ENCODE results near the gene ZFYVE28.

The ZFYVE28 gene

GRCh38 chr4:2356123-2357069 lies 62.0 kb downstream of the ZFYVE28 start:
- H4K20me1 ChIP-seq, result no peaks in the 10 kb centered on the region
- peaks cover 46% of the 10 kb centered on the region for H3K4me1 ChIP-seq
- no peak for TF ChIP-seq Cebpa-rat (IDR thresholded peaks at IDR 0.05)
- no peaks in the 10 kb centered on the region for H3K27me3 ChIP-seq
- no peak overlapping the region for H3K9ac ChIP-seq
- H3K4me2 ChIP-seq, result no peak overlapping the region
- no peaks in the 10 kb centered on the region for H3K9me3 ChIP-seq
- peak overlapping the region; percentile 18; the same call in 1 of the 2 replicates for H3K27ac ChIP-seq
- no peak overlapping the region for H3K4me3 ChIP-seq
- no peaks in the 10 kb centered on the region for H3K36me3 ChIP-seq

- H3K4me2 ChIP-seq, result peak overlapping the region; percentile 74
- H3K9me3 ChIP-seq, result no peaks in the 10 kb centered on the region
- no peak overlapping the region for H3K27ac ChIP-seq
- H3K4me3 ChIP-seq, result no peak overlapping the region
- no peak for TF ChIP-seq Cebpa-rat (IDR thresholded peaks at IDR 0.05)
- H3K27me3 ChIP-seq, result no peaks in the 10 kb centered on the region
- no peaks in the 10 kb centered on the region for H4K20me1 ChIP-seq
- peaks cover 46% of the 10 kb centered on the region for H3K4me1 ChIP-seq
- H3K9ac ChIP-seq, result no peak overlapping the region
- H3K36me3 ChIP-seq, result no peaks in the 10 kb centered on the region
These were observed 63.7 kb downstream of the ZFYVE28 start for GRCh38 chr4:2354760-2355159.

GRCh38 chr4:2354118-2354517 lies 64.3 kb downstream of the ZFYVE28 start:
- H3K9ac ChIP-seq, result no peak overlapping the region

GRCh38 chr4:2353222-2354107 lies 65.0 kb downstream of the ZFYVE28 start:
- H3K36me3 ChIP-seq, result no peaks in the 10 kb centered on the region
- no peaks in the 10 kb centered on the region for H3K9me3 ChIP-seq
- H3K4me2 ChIP-seq, result peak overlapping the region; percentile 74
- H4K20me1 ChIP-seq, result no peaks in the 10 kb centered on the region
- H3K27me3 ChIP-seq, result no peaks in the 10 kb centered on the region
- H3K27ac ChIP-seq, result peak overlapping the region; percentile 51; the same call in 1 of the 2 replicates
- H3K4me3 ChIP-seq, result no peak overlapping the region
- H3K9ac ChIP-seq, result no peak overlapping the region
- H3K4me1 ChIP-seq, result peaks cover 46% of the 10 kb centered on the region
- TF ChIP-seq Cebpa-rat (IDR thresholded peaks at IDR 0.05), result no peak

More at GRCh38 chr4:2354118-2354517, 64.3 kb downstream of the ZFYVE28 start:
- Histone ChIP-seq H3K4me1 (peaks cover 46% of the 10 kb centered on the region), H3K27me3 (no peaks in the 10 kb centered on the region), H3K9me3 (no peaks in the 10 kb centered on the region), H3K27ac (peak overlapping the region; percentile 51; the same call in 1 of the 2 replicates), H3K4me3 (no peak overlapping the region), H3K4me2 (peak overlapping the region; percentile 74), H4K20me1 (no peaks in the 10 kb centered on the region), H3K36me3 (no peaks in the 10 kb centered on the region)
- TF ChIP-seq Cebpa-rat (IDR thresholded peaks at IDR 0.05), result no peak

- Histone ChIP-seq H3K36me3 (no peaks in the 10 kb centered on the region), H3K4me3 (no peak overlapping the region), H4K20me1 (no peaks in the 10 kb centered on the region), H3K9me3 (no peaks in the 10 kb centered on the region), H3K9ac (no peak overlapping the region), H3K4me2 (peak overlapping the region; percentile 74), H3K27me3 (no peaks in the 10 kb centered on the region), H3K27ac (peak overlapping the region; percentile 51; the same call in 1 of the 2 replicates), H3K4me1 (peaks cover 46% of the 10 kb centered on the region)
- TF ChIP-seq Cebpa-rat (IDR thresholded peaks at IDR 0.05), result no peak
These were observed 65.7 kb downstream of the ZFYVE28 start for GRCh38 chr4:2352729-2353221.

- H4K20me1 ChIP-seq, result no peaks in the 10 kb centered on the region
- TF ChIP-seq Cebpa-rat (IDR thresholded peaks at IDR 0.05), result no peak
- H3K36me3 ChIP-seq, result no peaks in the 10 kb centered on the region
- no peak overlapping the region for H3K4me3 ChIP-seq
- peaks cover 1% of the 10 kb centered on the region for H3K9me3 ChIP-seq
- H3K9ac ChIP-seq, result no peak overlapping the region
- no peaks in the 10 kb centered on the region for H3K27me3 ChIP-seq
- peaks cover 42% of the 10 kb centered on the region for H3K4me1 ChIP-seq
- H3K4me2 ChIP-seq, result peak overlapping the region; percentile 74
- H3K27ac ChIP-seq, result no peak overlapping the region
These were observed 66.3 kb downstream of the ZFYVE28 start for GRCh38 chr4:2352171-2352570.

GRCh38 chr4:2350982-2351381 lies 67.5 kb downstream of the ZFYVE28 start:
- no peaks in the 10 kb centered on the region for H4K20me1 ChIP-seq
- no peak overlapping the region for H3K4me3 ChIP-seq
- no peak overlapping the region for H3K4me2 ChIP-seq
- no peak overlapping the region for H3K27ac ChIP-seq
- H3K9me3 ChIP-seq, result peaks cover 11% of the 10 kb centered on the region
- peaks cover 39% of the 10 kb centered on the region for H3K4me1 ChIP-seq
- no peaks in the 10 kb centered on the region for H3K36me3 ChIP-seq
- no peak for TF ChIP-seq Cebpa-rat (IDR thresholded peaks at IDR 0.05)
- no peak overlapping the region for H3K9ac ChIP-seq
- H3K27me3 ChIP-seq, result no peaks in the 10 kb centered on the region

- no peaks in the 10 kb centered on the region for H3K36me3 ChIP-seq
- peaks cover 17% of the 10 kb centered on the region for H3K9me3 ChIP-seq
- H3K27ac ChIP-seq, result no peak overlapping the region
- no peak for TF ChIP-seq Cebpa-rat (IDR thresholded peaks at IDR 0.05)
- H3K27me3 ChIP-seq, result no peaks in the 10 kb centered on the region
- H3K9ac ChIP-seq, result no peak overlapping the region
- peaks cover 19% of the 10 kb centered on the region for H3K4me1 ChIP-seq
- H4K20me1 ChIP-seq, result no peaks in the 10 kb centered on the region
- H3K4me3 ChIP-seq, result no peak overlapping the region
- no peak overlapping the region for H3K4me2 ChIP-seq
These were observed 69.7 kb downstream of the ZFYVE28 start for GRCh38 chr4:2348786-2349185.

GRCh38 chr4:2347190-2347589 lies 71.3 kb downstream of the ZFYVE28 start:
- Histone ChIP-seq H3K4me2 (no peak overlapping the region), H3K9me3 (peaks cover 17% of the 10 kb centered on the region), H3K36me3 (no peaks in the 10 kb centered on the region), H3K27ac (no peak overlapping the region), H3K27me3 (no peaks in the 10 kb centered on the region), H3K4me1 (peaks cover 3% of the 10 kb centered on the region; the same call in 1 of the 2 replicates), H4K20me1 (no peaks in the 10 kb centered on the region), H3K9ac (no peak overlapping the region), H3K4me3 (no peak overlapping the region)
- no peak for TF ChIP-seq Cebpa-rat (IDR thresholded peaks at IDR 0.05)

Data from BLaER1 (cell line).